ENCODE data around the gene FAM107B. TPM values are rescaled to one million over a fixed set of nuclear protein-coding genes. Genes with fewer than 3 reads are reported as not detected.

Gene FAM107B
- total and polyA plus RNA-seq, 2 of the 4 experiments (the other 2 are of a cell fraction) = 26.4 to 27.1 TPM

- H2AK9ac ChIP-seq (replicated peaks; ENCODE audit: low read depth, low read length, poor library complexity) = no peak overlapping the region
- no peak overlapping the region for H3K23ac ChIP-seq (ENCODE audit: low read depth, low read length)
- H3K14ac ChIP-seq (replicated peaks; ENCODE audit: low read depth, low read length) = no peak overlapping the region
- no peaks in the 10 kb centered on the region for H4K20me1 ChIP-seq (ENCODE audit: insufficient read depth, low read length)
- no peak overlapping the region for H4K8ac ChIP-seq (ENCODE audit: low read depth in 2 of 2, low read length in 2 of 2)
- intact Hi-C loops (cut with micrococcal nuclease) = no loop called here
- no peak overlapping the region for H2AFZ ChIP-seq (replicated peaks; ENCODE audit: low read length, poor library complexity)
- POLR2A ChIA-PET (ENCODE audit: unreplicated experiment) = no interaction called here
- H3K79me1 ChIP-seq (ENCODE audit: low read depth in 1 of 2, low read length in 2 of 2) = no peaks in the 10 kb centered on the region
- no TSS peak for BruUV-seq (replicated peaks)
- WGBS, 2 experiments (ENCODE audit: extremely low coverage in 2 of 2, insufficient read length in 1 of 2) = no CpG with 5 or more reads among the region's 3 CpGs
- dilution Hi-C loops (cut with HindIII; ENCODE audit: low sequenced_read_pairs, unreplicated experiment) = no loop called here
- H3K4me3 ChIP-seq (ENCODE audit: insufficient read depth, low read depth, low read length) = no peak overlapping the region
- no peak overlapping the region for H2BK5ac ChIP-seq (ENCODE audit: low read depth, low read length, poor library complexity, severe bottlenecking)
- H3K36me3 ChIP-seq (ENCODE audit: control insufficient read depth, insufficient read depth, low read length) = no peaks in the 10 kb centered on the region
- TF ChIP-seq RAD21 (IDR thresholded peaks at IDR 0.05; ENCODE audit: low read length) = no peak
- no peak for TF ChIP-seq MAZ (IDR thresholded peaks at IDR 0.05; ENCODE audit: borderline replicate concordance, low read depth, low read length)
- TF ChIP-seq CTCF (conservative IDR thresholded peaks at IDR 0.05; ENCODE audit: low read depth, low read length) = no peak
- no peak for TF ChIP-seq BHLHE40 (IDR thresholded peaks at IDR 0.05; ENCODE audit: low read depth, low read length)
- TF ChIP-seq RCOR1 (IDR thresholded peaks at IDR 0.05; ENCODE audit: insufficient replicate concordance, low read length) = no peak
- no peak for TF ChIP-seq NFE2L2 (IDR thresholded peaks at IDR 0.05; ENCODE audit: low read depth, low read length)
- TF ChIP-seq CEBPB (IDR thresholded peaks at IDR 0.05; ENCODE audit: low read depth, low read length) = no peak
- no peak for TF ChIP-seq FOS (IDR thresholded peaks at IDR 0.05; ENCODE audit: low read depth, low read length)
- TF ChIP-seq SMC3 (IDR thresholded peaks at IDR 0.05; ENCODE audit: low read depth, low read length) = no peak
- no peak for TF ChIP-seq CHD1 (IDR thresholded peaks at IDR 0.05; ENCODE audit: low read depth, low read length)
- peaks cover 5% of the 10 kb centered on the region for H3K9me3 ChIP-seq (ENCODE audit: control insufficient read depth, insufficient read depth, low read length)
- no peak overlapping the region for H3K18ac ChIP-seq (ENCODE audit: low read depth, low read length)
- CTCF ChIA-PET = no interaction called here
- H2AK5ac ChIP-seq (ENCODE audit: low read depth, low read length) = no peak overlapping the region
- ATAC-seq (ENCODE audit: low read depth) (no peak), DNase-seq (no peak)
- no peak overlapping the region for H4K91ac ChIP-seq (ENCODE audit: insufficient read depth, low read depth, low read length)
- H3K27me3 ChIP-seq (ENCODE audit: control insufficient read depth, insufficient read depth, low read length) = peaks cover 5% of the 10 kb centered on the region
- no peak overlapping the region for H3K4ac ChIP-seq (ENCODE audit: low read depth, low read length)
- H2BK15ac ChIP-seq (ENCODE audit: low read depth, low read length) = no peak overlapping the region
- H2BK20ac ChIP-seq (ENCODE audit: low read depth, low read length) = no peak overlapping the region
- H3K56ac ChIP-seq (ENCODE audit: extremely low read depth, insufficient read depth, low read length) = no peak overlapping the region
- in situ Hi-C loops (cut with MboI; ENCODE audit: low sequenced_read_pairs) = no loop called here
- H4K5ac ChIP-seq (ENCODE audit: low read depth, low read length) = no peak overlapping the region
- H3K4me2 ChIP-seq (ENCODE audit: low read depth, low read length) = no peak overlapping the region
- no peak overlapping the region for H3K9ac ChIP-seq (ENCODE audit: low read depth, low read length)
- no peak overlapping the region for H2BK120ac ChIP-seq (ENCODE audit: low read depth, low read length)
- H3K4me1 ChIP-seq (ENCODE audit: control insufficient read depth, insufficient read depth, low read length) = no peaks in the 10 kb centered on the region
- H3K27ac ChIP-seq (ENCODE audit: insufficient read depth, low read length) = no peak overlapping the region
- no peaks in the 10 kb centered on the region; the same call in 1 of the 2 replicates for H3K9me1 ChIP-seq (ENCODE audit: insufficient read depth, low read length)
Measured at GRCh38 chr10:14728346-14728745, 46.4 kb downstream of the FAM107B start.

Data from IMR-90 (cell line).